Uterus (tissue), 4 donors: ENCODE data around the gene TMA7B. TPM values are rescaled to one million over a fixed set of nuclear protein-coding genes. Genes with fewer than 3 reads are reported as not detected.
"Not testable (repeated sequence)": the region's sequence is repeated elsewhere in the genome, so short reads cannot be mapped to it uniquely, and the experiment has no call there.

Source experiments
- DNase-seq, 2 donors: peaks; one replicate each; pipeline ENCODE4 v3.0.0-alpha.2; 2019 to 2020
- H3K27ac ChIP-seq, 2 donors: fragments of 200-600 bp; sonication (generic); 1 replicate in 1 of 2; 2 replicates in 1 of 2; pipeline ENCODE4 v1.5.1; 2016 to 2018
- H3K27me3 ChIP-seq, 2 donors: fragments of 200-600 bp; sonication (generic); one replicate each; pipeline ENCODE4 v1.5.1; 2018 to 2019; ENCODE audit warnings: control low read depth in 1 of 2
- H3K36me3 ChIP-seq, 2 donors: fragments of 200-600 bp; sonication (generic); one replicate each; pipeline ENCODE4 v1.5.1; 2019; ENCODE audit warnings: control low read depth in 1 of 2
- H3K4me1 ChIP-seq, 2 donors: fragments of 200-600 bp; sonication (generic); one replicate each; pipeline ENCODE4 v1.5.1; 2018 to 2019; ENCODE audit warnings: control low read depth in 1 of 2
- H3K4me3 ChIP-seq, 2 donors: fragments of 200-600 bp; sonication (generic); 1 replicate in 1 of 2; 2 replicates in 1 of 2; pipeline ENCODE4 v1.5.1; 2018 to 2019; ENCODE audit warnings: mild to moderate bottlenecking in 1 of 2
- H3K9me3 ChIP-seq, 2 donors: fragments of 200-600 bp; sonication (generic); one replicate each; pipeline ENCODE4 v1.5.1; 2019; ENCODE audit warnings: control low read depth in 1 of 2
- CTCF ChIP-seq, 4 experiments: fragments of 200-600 bp in 2 of 4; fragments of 450-650 bp in 2 of 4; sonication (generic) in 2 of 4; IDR thresholded peaks; one replicate each; pipeline ENCODE4 v1.5.1; 2016 to 2019; ENCODE audit warnings: antibody characterized with exemption in 4 of 4, mild to moderate bottlenecking in 2 of 4, moderate library complexity in 1 of 4
- POLR2A ChIP-seq, 2 donors: fragments of 450-650 bp; IDR thresholded peaks; one replicate each; pipeline ENCODE4 v1.6.1; 2016; ENCODE audit warnings: antibody characterized with exemption in 2 of 2, mild to moderate bottlenecking in 1 of 2, moderate library complexity in 1 of 2
- intact Hi-C: fragments of 100-400 bp; cut with DNase I; formaldehyde crosslinking; loops from one replicate; pipeline ENCODE4 v1.15.1; 2023; ENCODE audit warnings: low total_unique reads
- total RNA-seq, 4 donors: library from RNA; depleted of rRNA in 3 of 4; stranded (reverse); fragments of >200 nt in 3 of 4; gene quantifications; one replicate each; pipeline versions ENCODE4 v1.1.0 to v1.2.4, GENCODE V29; 2014 to 2023
- donor health status: DM: yes; HTN: yes; CAD: no.

TMA7B gene
- total RNA-seq, 4 donors from 2014 or later, result not detected

- no peaks in the 10 kb centered on the region for H3K36me3 ChIP-seq
- intact Hi-C loops, result no loop called here
- no peak overlapping the region for H3K4me3 ChIP-seq
- TF ChIP-seq CTCF (IDR thresholded peaks at IDR 0.05), result no peak
- no peak for TF ChIP-seq POLR2A (IDR thresholded peaks at IDR 0.05)
- no peaks in the 10 kb centered on the region for H3K4me1 ChIP-seq
- H3K27me3 ChIP-seq, result peaks cover 7 to 10% of the 10 kb centered on the region in 2 donors
- DNase-seq, result no peak
- H3K27ac ChIP-seq, result no peak overlapping the region
- H3K9me3 ChIP-seq, result no peaks in the 10 kb centered on the region
Measured at GRCh38 chr22:39990686-39991085, 30.5 kb downstream of the TMA7B start.

GRCh38 chr22:39991159-39991860 is 31.1 kb downstream of the TMA7B start:
- no peak overlapping the region for H3K27ac ChIP-seq
- no peaks in the 10 kb centered on the region for H3K36me3 ChIP-seq
- intact Hi-C loops, result no loop called here
- no peak for DNase-seq
- peaks cover 8 to 10% of the 10 kb centered on the region in 2 donors for H3K27me3 ChIP-seq
- no peaks in the 10 kb centered on the region for H3K9me3 ChIP-seq
- TF ChIP-seq POLR2A (IDR thresholded peaks at IDR 0.05) (no peak), CTCF (IDR thresholded peaks at IDR 0.05) (no peak)
- H3K4me3 ChIP-seq, result no peak overlapping the region
- no peaks in the 10 kb centered on the region for H3K4me1 ChIP-seq

GRCh38 chr22:39992088-39992826 is 32.1 kb downstream of the TMA7B start:
- H3K27me3 ChIP-seq, result peaks cover 8 to 10% of the 10 kb centered on the region in 2 donors
- no peaks in the 10 kb centered on the region for H3K9me3 ChIP-seq
- H3K4me1 ChIP-seq, result no peaks in the 10 kb centered on the region
- TF ChIP-seq CTCF (IDR thresholded peaks at IDR 0.05), result no peak
- TF ChIP-seq POLR2A (IDR thresholded peaks at IDR 0.05), result no peak
- H3K4me3 ChIP-seq, result no peak overlapping the region
- H3K36me3 ChIP-seq, result no peaks in the 10 kb centered on the region
- intact Hi-C loops, result no loop called here
- no peak overlapping the region for H3K27ac ChIP-seq
- DNase-seq, result no peak

GRCh38 chr22:39992894-39993293 is 32.7 kb downstream of the TMA7B start:
- H3K4me3 ChIP-seq, DNase-seq, H3K27me3 ChIP-seq, H3K36me3 ChIP-seq, H3K27ac ChIP-seq, H3K4me1 ChIP-seq, H3K9me3 ChIP-seq, intact Hi-C loops: not testable (repeated sequence)

- TF ChIP-seq CTCF (IDR thresholded peaks at IDR 0.05), result no peak
- no peaks in the 10 kb centered on the region for H3K9me3 ChIP-seq
Measured at GRCh38 chr22:39994041-39994565, 33.9 kb downstream of the TMA7B start.

More at GRCh38 chr22:39994041-39994565, 33.9 kb downstream of the TMA7B start:
- intact Hi-C loops, result no loop called here
- no peak overlapping the region for H3K27ac ChIP-seq
- no peak for DNase-seq
- H3K36me3 ChIP-seq, result no peaks in the 10 kb centered on the region
- no peak overlapping the region for H3K4me3 ChIP-seq
- peaks cover 8 to 10% of the 10 kb centered on the region in 2 donors for H3K27me3 ChIP-seq
- H3K4me1 ChIP-seq, result no peaks in the 10 kb centered on the region
